Prostate gland (tissue), 2 donors: Measurements from ENCODE around the gene CABLES2. TPM values are rescaled to one million over a fixed set of nuclear protein-coding genes. Genes with fewer than 3 reads are reported as not detected.

Experiments
- DNase-seq: peaks from one replicate; pipeline ENCODE4 v3.0.0-alpha.2; 2019; ENCODE audit warnings: low spot score
- H3K27ac ChIP-seq, 2 donors: fragments of 200-600 bp; sonication (generic); 2 replicates each; pipeline ENCODE4 v1.5.1; 2017 to 2019
- H3K27me3 ChIP-seq: fragments of 200-600 bp; sonication (generic); replicated peaks from 2 replicates; pipeline ENCODE4 v1.5.1; 2019; ENCODE audit not compliant: insufficient read depth
- H3K36me3 ChIP-seq, 2 donors: fragments of 200-600 bp; sonication (generic); 1 replicate in 1 of 2; 2 replicates in 1 of 2; pipeline versions ENCODE4 v1.5.1 to v1.8.1; 2017 to 2019
- H3K4me1 ChIP-seq: fragments of 200-600 bp; sonication (generic); replicated peaks from 2 replicates; pipeline ENCODE4 v1.5.1; 2019
- H3K4me3 ChIP-seq, 2 donors: fragments of 200-600 bp; sonication (generic); 2 replicates each; pipeline ENCODE4 v1.5.1; 2017 to 2019
- H3K9me3 ChIP-seq: fragments of 200-600 bp; sonication (generic); 2 replicates; pipeline ENCODE4 v1.5.1; 2017
- POLR2A ChIP-seq: fragments of 450-650 bp; IDR thresholded peaks from one replicate; pipeline ENCODE4 v1.6.1; 2016; ENCODE audit warnings: antibody characterized with exemption, mild to moderate bottlenecking
- POLR2AphosphoS5 ChIP-seq: sonication (generic); formaldehyde crosslinking; IDR thresholded peaks from one replicate; pipeline ENCODE4 v1.6.1; 2017; ENCODE audit warnings: antibody characterized with exemption
- WGBS: methylation state at CpG from one replicate; pipeline ENCODE4 v1.1.5; 2018; 5-methylcytosine and 5-hydroxymethylcytosine counted together
- intact Hi-C: fragments of 100-400 bp; cut with DNase I; formaldehyde crosslinking; loops from one replicate; pipeline ENCODE4 v1.14.2; 2022
- total RNA-seq, 2 donors: library from RNA; depleted of rRNA; stranded (reverse); fragments of >200 nt; gene quantifications; one replicate each; pipeline ENCODE4 v1.1.0, GENCODE V29; 2016
- TF ChIP-seq, protein P1 (sequence below), 4 experiments: fragments of 200-600 bp in 2 of 4; fragments of 450-650 bp in 2 of 4; sonication (generic) in 2 of 4; IDR thresholded peaks; 1 replicate in 3 of 4; 2 replicates in 1 of 4; pipeline ENCODE4 v1.5.1; 2016 to 2019; ENCODE audit warnings: antibody characterized with exemption in 4 of 4, mild to moderate bottlenecking in 2 of 4, moderate library complexity in 2 of 4

Gene CABLES2
- total RNA-seq, 2 donors from 2014 or later: 4.1 to 31.3 TPM

DNA sequence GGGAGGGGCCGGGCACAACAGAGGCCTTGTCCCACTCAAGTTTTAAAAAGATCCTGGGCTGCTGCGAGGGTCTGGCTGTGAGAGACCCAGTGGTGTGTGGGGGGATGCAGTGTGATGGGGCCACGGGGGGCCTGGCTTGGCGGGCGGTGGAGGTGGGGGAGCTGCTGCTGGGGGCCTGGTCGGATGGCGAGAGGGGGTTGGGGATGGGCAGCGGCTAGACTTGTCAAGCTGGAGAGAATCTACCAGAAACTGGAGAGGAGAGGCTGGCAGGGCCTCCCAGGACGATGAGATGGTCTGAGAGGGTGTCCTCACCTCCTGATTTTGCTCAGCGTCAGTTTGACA lies 15.0 kb downstream of the CABLES2 start:
- Histone ChIP-seq H3K36me3 (no peaks in the 10 kb centered on the region), H3K9me3 (no peaks in the 10 kb centered on the region), H3K4me1 (peaks cover 10% of the 10 kb centered on the region), H3K4me3 (no peak overlapping the region), H3K27me3 (no peaks in the 10 kb centered on the region), H3K27ac (no peak overlapping the region)
- TF ChIP-seq, protein P1, sequence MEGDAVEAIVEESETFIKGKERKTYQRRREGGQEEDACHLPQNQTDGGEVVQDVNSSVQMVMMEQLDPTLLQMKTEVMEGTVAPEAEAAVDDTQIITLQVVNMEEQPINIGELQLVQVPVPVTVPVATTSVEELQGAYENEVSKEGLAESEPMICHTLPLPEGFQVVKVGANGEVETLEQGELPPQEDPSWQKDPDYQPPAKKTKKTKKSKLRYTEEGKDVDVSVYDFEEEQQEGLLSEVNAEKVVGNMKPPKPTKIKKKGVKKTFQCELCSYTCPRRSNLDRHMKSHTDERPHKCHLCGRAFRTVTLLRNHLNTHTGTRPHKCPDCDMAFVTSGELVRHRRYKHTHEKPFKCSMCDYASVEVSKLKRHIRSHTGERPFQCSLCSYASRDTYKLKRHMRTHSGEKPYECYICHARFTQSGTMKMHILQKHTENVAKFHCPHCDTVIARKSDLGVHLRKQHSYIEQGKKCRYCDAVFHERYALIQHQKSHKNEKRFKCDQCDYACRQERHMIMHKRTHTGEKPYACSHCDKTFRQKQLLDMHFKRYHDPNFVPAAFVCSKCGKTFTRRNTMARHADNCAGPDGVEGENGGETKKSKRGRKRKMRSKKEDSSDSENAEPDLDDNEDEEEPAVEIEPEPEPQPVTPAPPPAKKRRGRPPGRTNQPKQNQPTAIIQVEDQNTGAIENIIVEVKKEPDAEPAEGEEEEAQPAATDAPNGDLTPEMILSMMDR (IDR thresholded peaks at IDR 0.05): no peak
- TF ChIP-seq POLR2A: no peak
- TF ChIP-seq POLR2AphosphoS5: no peak
- DNase-seq: no peak
- 83% methylated on average over 10 of the region's 10 CpGs for WGBS
- intact Hi-C loops: no loop called here

GRCh38 chr20:62391165-62392076 lies 15.7 kb downstream of the CABLES2 start:
- Histone ChIP-seq H3K36me3 (no peaks in the 10 kb centered on the region), H3K4me3 (no peak overlapping the region), H3K4me1 (peaks cover 10% of the 10 kb centered on the region), H3K27me3 (no peaks in the 10 kb centered on the region), H3K27ac (no peak overlapping the region), H3K9me3 (no peaks in the 10 kb centered on the region)
- no peak for DNase-seq
- TF ChIP-seq POLR2A: no peak
- no peak for TF ChIP-seq POLR2AphosphoS5
- TF ChIP-seq, protein P1 (IDR thresholded peaks at IDR 0.05): no peak
- WGBS: 89% methylated on average over 43 of the region's 44 CpGs
- intact Hi-C loops: no loop called here

- 74% methylated on average over 29 of the region's 29 CpGs for WGBS
- Histone ChIP-seq H3K27ac (no peak overlapping the region), H3K36me3 (no peaks in the 10 kb centered on the region), H3K4me1 (peaks cover 10% of the 10 kb centered on the region), H3K4me3 (no peak overlapping the region), H3K27me3 (no peaks in the 10 kb centered on the region), H3K9me3 (no peaks in the 10 kb centered on the region)
- intact Hi-C loops: no loop called here
- no peak for TF ChIP-seq POLR2AphosphoS5
- TF ChIP-seq, protein P1 (IDR thresholded peaks at IDR 0.05): no peak
- TF ChIP-seq POLR2A: no peak
- DNase-seq: no peak
Measured at GRCh38 chr20:62390317-62391164, 16.5 kb downstream of the CABLES2 start.

DNA sequence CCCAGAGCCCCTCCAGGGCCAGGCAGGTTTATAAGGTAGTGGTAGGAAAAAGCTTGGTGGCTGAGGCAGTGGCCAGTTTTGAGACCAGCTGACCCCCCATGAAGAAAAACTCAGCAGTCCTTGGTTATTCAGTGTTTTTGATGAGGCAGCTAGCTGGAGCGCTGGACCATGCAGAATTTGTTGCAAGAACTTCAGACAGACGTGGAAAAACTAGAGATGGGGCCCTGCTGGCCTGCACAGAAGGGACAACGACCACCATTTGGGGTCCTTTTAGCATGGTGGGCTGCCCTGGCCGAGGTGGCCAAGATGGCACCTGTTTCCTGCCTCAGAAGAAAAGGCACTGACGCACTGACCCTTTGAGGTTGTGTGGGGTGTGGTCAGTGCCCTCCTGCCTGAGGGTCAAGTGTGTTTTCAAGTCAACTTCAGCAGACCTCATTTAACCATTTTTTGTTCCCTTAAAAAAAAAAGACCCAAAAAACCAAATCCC lies 17.4 kb downstream of the CABLES2 start:
- Histone ChIP-seq H3K27me3 (no peaks in the 10 kb centered on the region), H3K27ac (no peak overlapping the region), H3K4me3 (no peak overlapping the region), H3K9me3 (no peaks in the 10 kb centered on the region), H3K36me3 (no peaks in the 10 kb centered on the region), H3K4me1 (peaks cover 10% of the 10 kb centered on the region)
- intact Hi-C loops: loop anchor here (10.0 kb wide), 2 partner anchors 205 to 245 kb away; partner anchors contain the start of genes MTG2, PSMA7 and SS18L1
- no peak for DNase-seq
- 83% methylated on average over 5 of the region's 5 CpGs for WGBS
- TF ChIP-seq, protein P1 (IDR thresholded peaks at IDR 0.05): no peak
- no peak for TF ChIP-seq POLR2A
- TF ChIP-seq POLR2AphosphoS5: no peak
